GM19452 (cell line): ENCODE measurements around the gene XPR1.
"Not testable (repeated sequence)": the region's sequence is repeated elsewhere in the genome, so short reads cannot be mapped to it uniquely, and the experiment has no call there.

Experiments used
- ATAC-seq: cut with Tn5 transposase; IDR thresholded peaks from one replicate; pipeline ENCODE4 v1.9.1; 2021; ENCODE audit not compliant: unreplicated experiment

The XPR1 gene

DNA sequence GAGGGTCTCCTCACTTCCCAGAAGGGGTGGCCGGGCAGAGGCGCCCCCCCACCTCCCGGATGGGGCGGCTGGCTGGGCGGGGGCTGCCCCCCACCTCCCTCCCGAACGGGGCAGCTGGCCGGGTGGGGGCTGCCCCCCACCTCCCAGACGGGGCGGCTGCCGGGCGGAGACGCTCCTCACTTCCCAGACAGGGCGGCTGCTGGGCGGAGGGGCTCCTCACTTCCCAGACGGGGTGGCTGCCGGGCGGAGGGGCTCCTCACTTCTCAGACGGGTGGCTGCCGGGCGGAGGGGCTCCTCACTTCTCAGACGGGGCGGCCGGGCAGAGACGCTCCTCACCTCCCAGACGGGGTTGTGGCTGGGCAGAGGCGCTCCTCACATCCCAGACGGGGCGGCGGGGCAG lies 78.9 kb downstream of the XPR1 start:
- not testable (repeated sequence) for ATAC-seq

- ATAC-seq, result not testable (repeated sequence)
These were observed 79.4 kb downstream of the XPR1 start for GRCh38 chr1:180711260-180711659.

GRCh38 chr1:180720753-180721152 lies 88.9 kb downstream of the XPR1 start:
- no peak for ATAC-seq

DNA sequence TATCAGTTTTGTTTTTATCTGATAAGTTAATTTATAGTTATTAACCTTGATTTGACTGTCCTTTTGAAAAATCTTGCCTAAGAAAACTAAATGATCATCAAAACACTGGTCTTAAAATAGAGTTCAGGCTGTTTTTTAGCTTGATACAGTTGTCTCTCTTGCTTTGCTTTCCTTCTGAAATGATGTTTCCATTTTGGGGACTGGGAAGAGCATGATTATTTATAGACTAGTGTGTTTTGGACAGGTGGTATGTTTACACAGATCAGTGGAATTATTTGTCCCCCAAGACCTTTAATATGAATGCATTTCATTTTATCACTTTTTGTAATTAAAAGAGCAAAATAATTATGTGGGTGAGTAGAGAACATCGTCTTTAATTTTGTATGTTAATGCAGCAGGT lies 90.8 kb downstream of the XPR1 start:
- no peak for ATAC-seq

DNA sequence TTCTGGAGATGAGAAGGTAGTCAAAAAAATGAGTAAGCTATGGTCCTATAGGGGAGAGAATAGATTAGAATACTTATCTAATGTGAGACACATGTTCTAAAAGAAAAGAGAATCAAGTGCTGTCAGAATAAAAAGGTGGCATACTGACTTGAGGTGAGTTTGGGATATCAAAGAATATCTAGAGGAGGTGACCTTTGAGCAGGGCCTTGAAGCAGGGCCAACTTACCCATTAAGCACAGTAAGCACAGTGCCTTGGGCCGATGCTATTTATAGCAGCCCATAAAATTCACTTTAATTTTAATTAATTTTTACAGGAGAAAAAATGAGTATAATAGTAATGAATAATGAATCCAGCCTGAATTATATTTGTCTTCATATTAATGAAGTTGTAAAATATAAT lies 92.2 kb downstream of the XPR1 start:
- no peak for ATAC-seq

- not testable (repeated sequence) for ATAC-seq
These were observed 94.2 kb downstream of the XPR1 start for GRCh38 chr1:180726024-180726423.

DNA sequence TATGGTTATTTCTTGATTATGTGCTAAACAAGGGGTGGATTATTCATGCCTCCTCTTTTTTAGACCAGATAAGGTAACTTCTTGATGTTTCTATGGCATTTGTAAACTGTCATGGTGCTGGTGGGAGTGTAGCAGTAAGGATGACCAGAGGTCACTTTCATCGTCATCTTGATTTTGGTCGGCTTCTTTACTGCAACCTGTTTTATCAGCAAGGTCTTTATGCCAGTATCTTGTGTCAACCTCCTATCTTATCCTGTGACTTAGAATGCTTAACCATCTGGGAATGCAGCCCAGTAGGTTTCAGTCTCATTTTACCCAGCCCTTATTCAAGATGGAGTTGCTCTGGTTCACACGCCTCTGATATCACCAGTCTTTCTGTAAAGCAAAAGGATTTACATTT lies 95.9 kb downstream of the XPR1 start:
- ATAC-seq, result not testable (repeated sequence)

- no peak for ATAC-seq
These were observed 96.8 kb downstream of the XPR1 start for GRCh38 chr1:180728472-180729106.

GRCh38 chr1:180731131-180731530 lies 99.3 kb downstream of the XPR1 start:
- ATAC-seq, result no peak

- no peak for ATAC-seq
These were observed 101.0 kb downstream of the XPR1 start for GRCh38 chr1:180732866-180733265.

- ATAC-seq, result no peak
These were observed 102.5 kb downstream of the XPR1 start for GRCh38 chr1:180734366-180734765.

- no peak for ATAC-seq
These were observed 110.8 kb downstream of the XPR1 start for GRCh38 chr1:180742663-180743062.

- ATAC-seq, result no peak
These were observed 112.0 kb downstream of the XPR1 start for GRCh38 chr1:180743868-180744267.

DNA sequence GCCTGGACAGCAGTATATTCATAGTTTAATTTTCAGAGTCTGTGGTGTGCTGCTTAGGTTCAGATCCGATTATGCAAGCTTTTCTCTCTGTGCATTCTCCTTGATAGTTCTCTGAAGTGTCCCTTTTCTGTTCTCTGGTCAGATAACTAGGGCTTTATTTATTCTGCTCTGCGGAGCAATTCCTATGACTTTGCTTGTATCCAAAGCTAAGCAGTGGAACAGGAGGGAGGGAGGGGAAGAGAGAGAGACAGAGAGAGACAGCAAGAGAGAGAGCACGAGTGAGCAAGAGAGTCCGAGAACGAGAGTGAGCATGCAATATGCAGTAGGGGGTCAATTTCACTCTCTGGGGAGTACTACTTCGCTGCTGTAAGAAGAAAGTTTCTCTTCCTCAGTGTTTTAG lies 113.3 kb downstream of the XPR1 start:
- no peak for ATAC-seq

- ATAC-seq, result no peak
These were observed 120.1 kb downstream of the XPR1 start for GRCh38 chr1:180751921-180752320.

- ATAC-seq, result no peak
These were observed 122.6 kb downstream of the XPR1 start for GRCh38 chr1:180754453-180754852.

- ATAC-seq, result no peak
These were observed 125.8 kb downstream of the XPR1 start for GRCh38 chr1:180757657-180758056.

GRCh38 chr1:180762796-180763195 lies 131.0 kb downstream of the XPR1 start:
- ATAC-seq, result no peak

GRCh38 chr1:180765151-180765550 lies 133.3 kb downstream of the XPR1 start:
- ATAC-seq, result no peak

DNA sequence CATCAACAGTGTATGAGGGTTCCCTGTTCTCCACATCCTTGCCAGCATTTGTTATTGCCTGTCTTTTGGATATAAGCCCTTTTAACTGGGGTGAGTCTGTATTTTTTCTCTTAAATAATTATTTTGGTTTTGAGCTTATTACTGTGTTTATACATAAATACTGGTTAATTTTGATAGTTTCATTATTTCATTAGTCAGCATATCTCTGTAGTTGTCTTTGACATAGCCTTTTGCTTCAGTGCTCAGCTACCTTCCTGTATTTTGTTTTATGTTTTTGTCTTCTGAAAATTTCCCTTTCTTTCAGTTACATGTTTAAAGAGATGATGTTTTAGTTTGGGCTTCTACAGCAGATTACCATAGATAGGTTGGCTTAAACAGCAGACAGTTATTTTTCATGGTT lies 138.1 kb downstream of the XPR1 start:
- ATAC-seq, result no peak

- no peak for ATAC-seq
These were observed 141.5 kb downstream of the XPR1 start for GRCh38 chr1:180773210-180773865.

DNA sequence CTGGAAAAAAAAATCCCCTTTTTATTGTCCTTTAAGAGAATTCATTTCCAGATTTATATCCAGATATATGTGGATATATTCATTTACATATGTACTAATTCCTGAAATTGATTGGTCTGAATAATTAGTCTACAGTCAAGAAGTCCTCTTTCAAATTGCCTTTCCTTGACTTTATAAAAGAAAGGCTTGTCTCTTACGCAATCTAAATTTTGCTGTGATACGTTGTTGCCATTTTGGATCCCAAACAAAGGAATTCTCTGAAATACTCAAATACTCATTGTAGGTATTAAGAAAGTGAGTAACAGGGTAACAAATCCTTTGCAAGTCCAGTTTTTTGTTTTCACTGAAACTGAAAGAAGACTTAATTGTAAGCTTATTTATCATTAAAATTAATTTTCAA lies 144.0 kb downstream of the XPR1 start:
- ATAC-seq, result no peak
